Activated CD8-positive, alpha-beta memory T cell treated with anti-CD3 and anti-CD28 coated beads for 1 hour (primary cell): Measurements from ENCODE around the gene TMEM19.
A peak's percentile ranks its signal among the peaks of the same experiment; 100 is the strongest.

ENCODE experiments used
- DNase-seq, 2 donors: peaks; one replicate each; pipeline ENCODE4 v3.0.0-alpha.2; 2020; ENCODE audit warnings: low read depth in 1 of 2; ENCODE audit errors: extremely low read depth in 1 of 2

TMEM19 gene

GRCh38 chr12:71685914-71686657, at the start of gene TMEM19:
Gene TMEM19, plus strand, starts transcription at chr12:71686082. Its CDS starts 599 bp downstream, at chr12:71686681.
- peak; percentile 45 to 70 for DNase-seq

GRCh38 chr12:71636704-71637115, 49.2 kb upstream of the TMEM19 start:
- DNase-seq, result no peak

- DNase-seq, result no peak
These were observed 47.4 kb upstream of the TMEM19 start for GRCh38 chr12:71638499-71638898.

- no peak for DNase-seq
These were observed 46.5 kb upstream of the TMEM19 start for GRCh38 chr12:71639341-71639760.

- no peak for DNase-seq
These were observed 45.6 kb upstream of the TMEM19 start for GRCh38 chr12:71640316-71640715.

- DNase-seq, result no peak
These were observed 44.5 kb upstream of the TMEM19 start for GRCh38 chr12:71641390-71641789.

GRCh38 chr12:71642264-71642663, 43.6 kb upstream of the TMEM19 start:
- DNase-seq, result no peak

- DNase-seq, result no peak
These were observed 40.6 kb upstream of the TMEM19 start for GRCh38 chr12:71645268-71645667.

GRCh38 chr12:71646512-71646911, 39.4 kb upstream of the TMEM19 start:
- no peak for DNase-seq

GRCh38 chr12:71648537-71648936, 37.3 kb upstream of the TMEM19 start:
- no peak for DNase-seq

GRCh38 chr12:71649401-71649800, 36.5 kb upstream of the TMEM19 start:
- no peak for DNase-seq

- no peak for DNase-seq
These were observed 33.2 kb upstream of the TMEM19 start for GRCh38 chr12:71652656-71653055.

- DNase-seq, result no peak
These were observed 32.7 kb upstream of the TMEM19 start for GRCh38 chr12:71653137-71653536.

GRCh38 chr12:71654200-71654599, 31.7 kb upstream of the TMEM19 start:
- DNase-seq, result no peak

GRCh38 chr12:71655495-71655894, 30.4 kb upstream of the TMEM19 start:
- DNase-seq, result no peak

- no peak for DNase-seq
These were observed 30.0 kb upstream of the TMEM19 start for GRCh38 chr12:71655907-71656306.

GRCh38 chr12:71656740-71657139, 29.1 kb upstream of the TMEM19 start:
- no peak for DNase-seq

- DNase-seq, result no peak
These were observed 23.8 kb upstream of the TMEM19 start for GRCh38 chr12:71661977-71662530.

GRCh38 chr12:71662849-71663560, 22.9 kb upstream of the TMEM19 start:
- peak; percentile 52 to 59 for DNase-seq

GRCh38 chr12:71663561-71664410, 22.1 kb upstream of the TMEM19 start, which contains the start of the genes THAP2 and ZFC3H1:
Gene THAP2, plus strand, starts transcription at chr12:71664301. Its CDS starts 209 bp downstream, at chr12:71664510.
Gene ZFC3H1, minus strand, starts transcription at chr12:71663848. Its CDS starts 238 bp downstream, at chr12:71663610.
- DNase-seq, result peak; percentile 79 to 82
